CMK (cell line): ENCODE data around the gene MND1.
"Not testable (repeated sequence)": the region's sequence is repeated elsewhere in the genome, so short reads cannot be mapped to it uniquely, and the experiment has no call there.

Experiments used
- DNase-seq: peaks from one replicate; pipeline ENCODE4 v3.0.0-alpha.2; 2010; ENCODE audit warnings: low read depth

Gene MND1

DNA sequence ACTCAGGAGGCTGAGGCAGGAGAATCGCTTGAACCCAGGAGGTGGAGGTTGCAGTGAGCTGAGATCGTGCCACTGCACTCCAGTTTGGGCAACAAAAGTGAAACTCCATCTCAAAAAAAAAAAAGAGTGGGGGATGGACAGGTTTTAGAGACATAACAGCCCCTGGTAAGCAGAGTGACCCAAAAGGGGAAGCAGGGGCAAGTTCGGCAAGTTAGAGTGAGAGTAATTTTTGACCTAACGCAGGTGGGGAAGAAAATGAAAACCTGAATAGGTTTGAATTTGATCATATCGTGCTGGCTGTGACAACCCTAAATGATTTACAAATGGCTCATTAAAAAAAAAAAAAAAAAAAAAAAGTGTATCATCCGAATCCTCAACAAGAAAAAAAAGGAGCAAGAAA is 96.0 kb downstream of the MND1 start:
- no peak for DNase-seq

DNA sequence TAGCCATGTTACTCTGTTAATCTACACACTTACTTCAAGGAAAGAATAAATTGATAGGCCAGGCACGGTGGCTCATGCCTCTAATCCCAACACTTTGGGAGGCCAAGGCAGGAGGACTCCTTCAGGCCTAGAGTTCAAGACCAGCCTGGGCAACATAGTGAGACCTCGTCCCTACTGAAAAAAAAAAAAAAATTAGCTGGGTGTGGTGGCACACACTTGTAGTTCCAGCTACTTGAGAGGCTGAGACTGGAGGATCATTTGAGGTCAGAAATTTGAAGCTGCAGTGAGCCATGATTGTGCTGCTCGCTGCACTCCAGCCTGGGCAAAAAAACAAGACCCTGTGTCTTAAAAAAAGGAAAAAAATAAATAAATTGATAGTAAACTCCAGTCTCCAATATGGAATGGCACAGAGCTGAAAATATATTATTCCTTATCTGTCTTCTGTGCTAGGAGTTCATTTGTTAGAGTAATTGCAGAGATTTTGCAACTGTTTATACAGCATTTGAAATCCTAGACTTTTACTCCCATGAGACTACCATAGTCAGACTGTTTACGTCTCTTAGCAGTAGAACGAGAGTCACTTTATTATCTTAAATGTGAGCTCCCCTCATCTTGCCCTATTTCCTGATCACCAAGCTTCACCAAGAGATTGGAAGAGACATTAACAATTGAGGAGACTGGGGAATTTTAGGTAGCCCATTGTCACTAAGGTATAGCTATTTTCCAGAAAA is 102.9 kb downstream of the MND1 start:
- DNase-seq: no peak

DNA sequence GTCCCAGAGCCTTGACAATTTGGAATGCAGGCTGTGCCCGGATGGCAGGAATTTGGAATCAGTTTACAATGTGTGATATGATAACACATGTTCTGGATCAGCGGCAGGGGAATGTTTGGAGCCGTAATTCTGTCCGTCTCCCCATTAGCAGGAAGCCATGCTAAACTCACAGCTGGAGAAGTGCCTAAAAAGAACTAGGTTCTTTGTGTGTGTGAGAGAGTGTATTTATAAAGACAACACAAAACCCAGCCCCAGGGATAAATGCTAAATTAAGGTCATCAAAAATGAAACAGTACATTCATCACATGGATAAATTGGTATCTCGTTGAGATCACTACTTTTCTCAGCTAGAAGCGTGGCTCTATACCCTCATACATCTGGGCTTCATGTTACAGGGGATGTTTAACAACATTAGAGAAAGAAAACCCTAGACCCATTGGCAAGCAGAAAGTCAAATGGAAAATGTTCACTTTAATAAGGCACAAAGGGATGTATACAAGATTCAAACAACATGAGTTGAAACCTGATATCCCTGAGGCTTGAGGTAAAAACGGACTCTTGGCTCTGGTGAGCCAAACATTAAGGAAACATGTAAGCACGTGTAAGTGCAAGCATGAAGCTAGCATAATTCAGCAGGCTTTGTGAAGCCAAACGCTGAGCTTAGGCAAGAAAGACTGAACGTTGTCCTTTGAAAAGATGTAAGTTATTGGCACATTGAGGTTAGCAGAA is 103.7 kb downstream of the MND1 start:
- DNase-seq: no peak

- no peak for DNase-seq
Measured at GRCh38 chr4:153449338-153449737, 104.8 kb downstream of the MND1 start.

DNA sequence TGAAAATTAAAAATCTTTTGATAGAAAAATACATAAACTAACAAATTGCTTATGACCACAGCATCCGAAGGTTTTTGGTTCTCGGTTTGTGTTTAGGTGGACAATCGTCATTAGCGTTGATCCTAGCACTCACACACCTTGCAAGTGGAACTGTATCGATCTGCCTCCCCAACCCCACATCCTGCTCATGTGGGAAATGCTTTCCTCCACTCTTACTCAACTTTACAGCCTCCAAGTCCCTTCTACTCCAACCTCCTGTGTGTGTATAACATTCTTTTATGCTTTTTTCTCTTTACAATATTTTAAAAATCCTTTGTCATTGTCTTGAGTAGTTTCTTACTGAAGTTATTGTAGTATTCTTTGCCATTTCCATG is 106.0 kb downstream of the MND1 start:
- DNase-seq: no peak

- DNase-seq: not testable (repeated sequence)
Measured at GRCh38 chr4:153451145-153451544, 106.7 kb downstream of the MND1 start.

DNA sequence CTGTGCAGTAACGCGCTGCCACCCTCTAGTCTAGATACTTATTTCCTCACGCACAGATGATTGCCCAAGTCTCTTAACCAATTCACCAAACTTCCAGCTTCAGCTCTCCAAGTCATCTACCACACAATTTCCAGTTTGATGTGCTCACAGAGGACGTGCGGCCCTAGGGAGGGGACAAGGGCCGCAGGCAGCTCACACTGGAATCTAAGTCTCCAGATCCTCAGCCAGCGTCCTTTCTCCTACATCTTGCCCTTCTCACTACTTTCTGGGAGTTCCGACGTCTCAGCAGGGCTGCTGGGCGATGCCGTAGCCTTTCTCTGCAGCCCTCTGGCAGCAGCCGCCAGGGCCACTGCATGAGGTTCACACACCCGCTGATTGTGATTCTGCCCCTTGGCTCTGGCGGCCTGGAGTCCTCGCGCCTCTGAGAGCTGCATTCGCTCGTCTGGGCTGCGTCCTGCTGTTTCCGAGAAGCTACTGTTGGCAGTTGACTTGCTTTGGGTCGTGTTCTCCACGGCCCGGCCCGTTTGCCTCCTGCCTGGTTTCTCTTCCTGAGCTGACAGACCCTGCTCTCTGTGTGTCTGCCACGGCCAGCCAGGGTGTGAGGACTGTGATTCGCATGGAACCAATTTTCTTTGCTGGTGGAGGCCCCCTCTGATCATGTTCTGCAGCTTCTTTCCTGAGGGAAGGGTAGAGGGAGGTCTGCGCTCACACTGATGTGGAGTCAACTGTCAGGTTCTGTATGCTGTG is 107.6 kb downstream of the MND1 start:
- DNase-seq: no peak

- no peak for DNase-seq
Measured at GRCh38 chr4:153452658-153453378, 108.3 kb downstream of the MND1 start.

DNA sequence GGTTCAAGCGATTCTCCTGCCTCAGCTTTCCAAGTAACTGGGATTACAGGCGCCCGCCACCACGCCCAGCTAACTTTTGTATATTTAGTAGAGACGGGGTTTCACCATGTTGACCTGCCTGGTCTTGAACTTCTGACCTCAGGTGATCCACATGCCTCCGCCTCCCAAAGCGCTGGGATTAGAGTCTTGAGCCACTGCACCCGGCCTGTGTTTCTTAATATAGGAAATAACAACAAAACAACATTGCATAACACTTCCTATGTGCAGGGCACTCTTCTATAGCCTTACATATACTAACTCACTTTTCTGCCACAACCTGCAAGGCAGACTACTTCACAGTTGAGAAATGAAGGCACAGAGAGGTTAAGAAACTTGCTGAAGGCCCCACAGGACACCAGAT is 108.9 kb downstream of the MND1 start:
- no peak for DNase-seq

- no peak for DNase-seq
Measured at GRCh38 chr4:153458969-153459368, 114.5 kb downstream of the MND1 start.

- DNase-seq: not testable (repeated sequence)
Measured at GRCh38 chr4:153461549-153461948, 117.1 kb downstream of the MND1 start.

- no peak for DNase-seq
Measured at GRCh38 chr4:153464068-153464467, 119.6 kb downstream of the MND1 start.
